ENCODE data around the gene COL17A1. TPM values are rescaled to one million over a fixed set of nuclear protein-coding genes. Genes with fewer than 3 reads are reported as not detected.

COL17A1 gene
- polyA plus RNA-seq (2011; rRNA removed), result 0.01 and 0.02 TPM in 2 replicates
- 0.05 TPM in 2 replicates for polyA minus RNA-seq (2011; rRNA and poly(A)+ RNA removed)

GRCh38 chr10:104085801-104086400 lies at the start of gene COL17A1:
COL17A1 (minus strand) TSS chr10:104085880; CDS start chr10:104080673, 5,207 bp downstream.
- POLR2A ChIA-PET, result no interaction called here
- no peak for TF ChIP-seq CTCF (IDR thresholded peaks at IDR 0.05; ENCODE audit: insufficient read depth, low read depth, low read length)
- H3K27me3 ChIP-seq (ENCODE audit: control insufficient read depth, insufficient read depth, low read length), result 0 out of 2 replicates have a peak, but pooled peaks cover 2% of the 10 kb centered on the region
- CTCF ChIA-PET, result no interaction called here
- H3K36me3 ChIP-seq (ENCODE audit: control insufficient read depth, insufficient read depth, low read length), result no peaks in the 10 kb centered on the region
- H3K4me3 ChIP-seq (ENCODE audit: low read depth, low read length), result no peak within 1 kb of the TSS
- DNase-seq (ENCODE audit: low read depth), result no peak

- no peaks in the 10 kb centered on the region for H3K27me3 ChIP-seq (ENCODE audit: control insufficient read depth, insufficient read depth, low read length)
- DNase-seq (ENCODE audit: low read depth), result no peak
- CTCF ChIA-PET, result interaction anchor here (0.8 kb wide), 1 partner anchor 84 kb away, joined by 3 read pairs; no protein-coding TSS in a partner anchor
These were observed 44.4 kb upstream of the COL17A1 start for GRCh38 chr10:104130041-104130440.

GRCh38 chr10:104128214-104128613 lies 42.5 kb upstream of the COL17A1 start:
- ChIA-PET POLR2A (no interaction called here), CTCF (interaction anchor here (1.1 kb wide), 1 partner anchor 74 kb away, joined by 3 read pairs; no protein-coding TSS in a partner anchor)
- H3K36me3 ChIP-seq (ENCODE audit: control insufficient read depth, insufficient read depth, low read length), result no peaks in the 10 kb centered on the region
- H3K4me3 ChIP-seq (ENCODE audit: low read depth, low read length), result no peak overlapping the region
- no peak for TF ChIP-seq CTCF (IDR thresholded peaks at IDR 0.05; ENCODE audit: insufficient read depth, low read depth, low read length)
- no peak for DNase-seq (ENCODE audit: low read depth)
- H3K27me3 ChIP-seq (ENCODE audit: control insufficient read depth, insufficient read depth, low read length), result no peaks in the 10 kb centered on the region

More at GRCh38 chr10:104130041-104130440, 44.4 kb upstream of the COL17A1 start:
- POLR2A ChIA-PET, result no interaction called here
- Histone ChIP-seq H3K4me3 (ENCODE audit: low read depth, low read length) (no peak overlapping the region), H3K36me3 (ENCODE audit: control insufficient read depth, insufficient read depth, low read length) (no peaks in the 10 kb centered on the region)
- no peak for TF ChIP-seq CTCF (IDR thresholded peaks at IDR 0.05; ENCODE audit: insufficient read depth, low read depth, low read length)

GRCh38 chr10:104127411-104127810 lies 41.7 kb upstream of the COL17A1 start:
- 0 out of 2 replicates have a peak, but pooled peaks have one; percentile 11 for TF ChIP-seq CTCF (IDR thresholded peaks at IDR 0.05; ENCODE audit: insufficient read depth, low read depth, low read length)
- no peak overlapping the region for H3K4me3 ChIP-seq (ENCODE audit: low read depth, low read length)
- ChIA-PET POLR2A (no interaction called here), CTCF (interaction anchor here (0.9 to 2.1 kb wide), 5 partner anchors 12 to 239 kb away, joined by 3 to 6 read pairs (median 3); no protein-coding TSS in a partner anchor)
- no peaks in the 10 kb centered on the region for H3K27me3 ChIP-seq (ENCODE audit: control insufficient read depth, insufficient read depth, low read length)
- no peaks in the 10 kb centered on the region for H3K36me3 ChIP-seq (ENCODE audit: control insufficient read depth, insufficient read depth, low read length)
- DNase-seq (ENCODE audit: low read depth), result no peak

- ChIA-PET CTCF (interaction anchor here (0.9 to 4.8 kb wide), 11 partner anchors 11 to 411 kb away, joined by 3 to 50 read pairs (median 5); no protein-coding TSS in a partner anchor), POLR2A (no interaction called here)
- Histone ChIP-seq H3K4me3 (ENCODE audit: low read depth, low read length) (no peak overlapping the region), H3K27me3 (ENCODE audit: control insufficient read depth, insufficient read depth, low read length) (no peaks in the 10 kb centered on the region), H3K36me3 (ENCODE audit: control insufficient read depth, insufficient read depth, low read length) (no peaks in the 10 kb centered on the region)
- no peak for DNase-seq (ENCODE audit: low read depth)
- TF ChIP-seq CTCF (IDR thresholded peaks at IDR 0.05; ENCODE audit: insufficient read depth, low read depth, low read length), result peak; percentile 38
These were observed 37.7 kb upstream of the COL17A1 start for GRCh38 chr10:104123397-104123796.
